GM21737 (cell line): ENCODE data around the gene THEMIS2.
"Not testable (repeated sequence)": the region's sequence is repeated elsewhere in the genome, so short reads cannot be mapped to it uniquely, and the experiment has no call there.

Experiments
- ATAC-seq: cut with Tn5 transposase; IDR thresholded peaks from one replicate; pipeline ENCODE4 v1.9.1; 2021; ENCODE audit warnings: mild to moderate bottlenecking, moderate library complexity; ENCODE audit not compliant: unreplicated experiment

Gene THEMIS2

GRCh38 chr1:27872059-27872801 lies at the start of gene THEMIS2:
TSS of gene THEMIS2 (plus strand) at chr1:27872544. CDS start at chr1:27872572, 28 bp downstream.
- peak; percentile 38 for ATAC-seq

GRCh38 chr1:27823784-27824183 lies 48.6 kb upstream of the THEMIS2 start:
- no peak for ATAC-seq

- no peak for ATAC-seq
These were observed 47.9 kb upstream of the THEMIS2 start for GRCh38 chr1:27824411-27824810.

GRCh38 chr1:27829339-27829960 lies 42.9 kb upstream of the THEMIS2 start:
- ATAC-seq = not testable (repeated sequence)

GRCh38 chr1:27830621-27831440 lies 41.5 kb upstream of the THEMIS2 start, which contains the start of gene PPP1R8:
TSS of gene PPP1R8 (plus strand) at chr1:27830782. CDS start at chr1:27830836, 54 bp downstream.
- peak; percentile 91 for ATAC-seq

GRCh38 chr1:27831568-27832410 lies 40.6 kb upstream of the THEMIS2 start:
- ATAC-seq = no peak

GRCh38 chr1:27832762-27833161 lies 39.6 kb upstream of the THEMIS2 start:
- no peak for ATAC-seq

GRCh38 chr1:27833470-27833869 lies 38.9 kb upstream of the THEMIS2 start:
- ATAC-seq = no peak

GRCh38 chr1:27835046-27835445 lies 37.3 kb upstream of the THEMIS2 start:
- no peak for ATAC-seq

GRCh38 chr1:27835501-27835900 lies 36.8 kb upstream of the THEMIS2 start:
- no peak for ATAC-seq

- ATAC-seq = no peak
These were observed 22.4 kb upstream of the THEMIS2 start for GRCh38 chr1:27849951-27850350.

- ATAC-seq = no peak
These were observed 17.3 kb upstream of the THEMIS2 start for GRCh38 chr1:27855085-27855484.

GRCh38 chr1:27856561-27857343 lies 15.6 kb upstream of the THEMIS2 start:
- ATAC-seq = no peak

- not testable (repeated sequence) for ATAC-seq
These were observed 14.8 kb upstream of the THEMIS2 start for GRCh38 chr1:27857552-27857951.

- no peak for ATAC-seq
These were observed 14.0 kb upstream of the THEMIS2 start for GRCh38 chr1:27858072-27858948.

GRCh38 chr1:27858949-27859576 lies 13.3 kb upstream of the THEMIS2 start:
- no peak for ATAC-seq

- no peak for ATAC-seq
These were observed 10.9 kb upstream of the THEMIS2 start for GRCh38 chr1:27861436-27861835.

- ATAC-seq = no peak
These were observed 10.3 kb upstream of the THEMIS2 start for GRCh38 chr1:27862004-27862403.
